HG02571 (cell line): ENCODE data around the gene AKT1.

Experiments
- ATAC-seq: cut with Tn5 transposase; IDR thresholded peaks from one replicate; pipeline ENCODE4 v1.9.1; 2021; ENCODE audit warnings: mild to moderate bottlenecking, moderate library complexity; ENCODE audit not compliant: unreplicated experiment

Gene AKT1

DNA sequence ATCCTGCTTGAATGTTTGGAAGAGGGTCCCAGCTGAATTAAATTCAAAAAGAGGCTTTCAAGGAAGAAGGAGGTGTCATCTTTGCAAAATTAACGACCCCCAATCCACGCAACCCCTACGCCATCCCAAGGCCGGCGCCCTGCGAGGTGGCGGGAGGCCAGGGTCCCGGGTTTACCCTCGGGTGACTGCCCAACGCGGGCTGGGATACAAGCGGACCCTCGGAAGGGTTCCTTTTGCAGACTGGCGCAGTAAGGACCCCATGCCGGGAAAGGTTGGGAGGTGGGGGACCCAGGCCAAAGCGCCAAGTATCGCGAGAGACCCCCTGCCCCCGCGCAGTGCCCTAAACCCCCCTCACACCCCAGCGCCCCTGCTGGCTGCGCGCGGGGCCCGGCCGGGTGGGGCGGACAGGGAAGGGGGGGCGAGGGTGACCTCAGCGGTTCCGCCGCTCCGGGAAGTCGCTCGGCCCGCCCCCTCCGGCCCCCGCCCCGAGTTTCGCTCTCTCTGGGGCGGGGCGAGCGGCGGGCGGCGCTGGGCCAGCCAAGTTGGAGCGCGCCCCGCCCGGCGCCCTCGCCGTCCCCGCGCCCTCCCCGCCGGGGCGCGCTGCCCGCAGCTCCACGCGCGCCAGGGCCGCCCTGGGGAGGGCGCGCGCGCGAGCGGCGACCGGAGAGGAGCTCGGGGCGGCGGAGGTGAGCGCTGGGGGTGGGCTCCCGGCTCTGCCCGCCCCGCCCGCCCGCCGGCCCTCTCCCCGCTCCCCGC is 4.6 kb upstream of the AKT1 start:
- peak; percentile 41 for ATAC-seq

DNA sequence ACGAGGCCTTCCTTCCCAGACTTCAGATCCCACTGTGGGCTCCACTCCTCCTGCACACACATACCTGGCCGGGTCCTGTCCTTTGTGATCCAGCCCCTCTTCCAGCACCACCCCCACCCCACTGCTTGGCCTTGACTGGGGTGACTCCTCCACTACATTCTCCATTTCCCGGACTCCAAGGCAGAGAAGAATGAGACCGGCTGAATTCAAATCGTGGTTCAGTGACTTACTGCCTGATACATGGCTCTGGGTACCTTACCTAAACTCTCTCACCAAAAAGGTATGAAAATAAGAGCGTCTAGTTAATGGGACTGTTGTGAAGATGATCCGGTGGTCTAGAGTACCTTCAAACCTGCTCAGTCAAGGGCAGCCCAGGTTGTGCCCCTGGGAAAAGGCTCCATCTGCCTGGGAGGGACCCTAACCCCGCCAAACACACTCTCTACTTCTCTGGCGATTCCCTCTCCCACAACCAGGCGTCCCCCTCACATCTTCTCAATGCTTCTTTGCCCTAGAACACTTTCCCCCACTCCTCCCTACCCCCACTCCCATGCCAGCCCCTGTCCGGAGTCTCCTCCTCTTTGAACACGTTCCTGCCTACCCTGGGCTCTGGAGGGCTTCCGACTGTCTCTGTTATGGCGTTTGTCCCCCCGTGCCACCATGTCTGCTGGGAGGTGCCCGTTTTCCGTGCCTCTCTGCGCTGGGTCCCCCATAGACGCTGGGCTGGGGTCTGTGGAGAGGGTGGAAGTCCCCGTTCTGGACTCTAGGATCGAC is 3.9 kb upstream of the AKT1 start:
- no peak for ATAC-seq

DNA sequence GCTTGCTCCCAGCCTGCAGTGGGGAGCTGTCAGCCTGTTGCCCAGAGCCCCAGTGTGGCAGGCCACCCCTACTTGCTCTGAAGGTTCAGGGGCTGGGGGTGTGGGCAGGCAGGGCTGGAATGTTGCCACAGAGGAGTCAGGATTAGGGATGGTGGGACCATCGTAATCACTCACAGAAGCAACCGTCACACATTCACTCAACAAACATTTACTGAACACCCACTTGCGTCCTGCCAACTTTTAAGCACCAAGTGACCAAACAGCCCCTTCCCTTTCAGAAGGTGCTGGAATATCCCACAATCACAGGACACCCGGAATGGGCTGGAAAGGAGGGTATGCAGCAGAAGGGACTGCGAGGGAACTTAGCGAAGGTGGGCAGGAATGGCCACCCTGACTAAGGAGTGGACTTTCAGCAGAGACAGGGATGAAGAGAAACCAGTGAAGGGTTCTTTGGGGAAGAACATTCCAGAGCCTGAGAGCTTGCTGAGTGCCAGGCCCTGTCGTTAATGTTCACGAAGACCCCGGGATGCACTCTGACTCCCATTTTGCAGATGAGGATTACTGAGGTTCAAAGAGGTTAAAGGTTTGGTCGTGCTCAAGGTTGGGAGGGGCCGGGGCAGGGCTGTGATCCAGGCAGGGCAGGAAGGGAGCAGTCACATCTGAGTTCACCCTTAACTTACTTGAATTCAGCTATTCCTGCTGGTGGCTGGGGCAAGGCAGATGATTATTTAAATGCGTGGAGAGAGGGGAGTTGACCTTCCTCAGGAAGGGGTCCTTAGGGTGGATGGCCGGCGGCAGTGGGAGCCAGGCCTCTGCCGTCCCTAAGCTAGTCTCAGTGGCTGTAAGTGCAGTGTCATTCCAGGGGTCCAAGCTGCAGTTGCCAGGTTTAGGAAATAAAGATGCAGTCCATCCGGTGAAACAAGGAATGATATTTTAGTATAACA is 3.0 kb upstream of the AKT1 start:
- no peak for ATAC-seq

DNA sequence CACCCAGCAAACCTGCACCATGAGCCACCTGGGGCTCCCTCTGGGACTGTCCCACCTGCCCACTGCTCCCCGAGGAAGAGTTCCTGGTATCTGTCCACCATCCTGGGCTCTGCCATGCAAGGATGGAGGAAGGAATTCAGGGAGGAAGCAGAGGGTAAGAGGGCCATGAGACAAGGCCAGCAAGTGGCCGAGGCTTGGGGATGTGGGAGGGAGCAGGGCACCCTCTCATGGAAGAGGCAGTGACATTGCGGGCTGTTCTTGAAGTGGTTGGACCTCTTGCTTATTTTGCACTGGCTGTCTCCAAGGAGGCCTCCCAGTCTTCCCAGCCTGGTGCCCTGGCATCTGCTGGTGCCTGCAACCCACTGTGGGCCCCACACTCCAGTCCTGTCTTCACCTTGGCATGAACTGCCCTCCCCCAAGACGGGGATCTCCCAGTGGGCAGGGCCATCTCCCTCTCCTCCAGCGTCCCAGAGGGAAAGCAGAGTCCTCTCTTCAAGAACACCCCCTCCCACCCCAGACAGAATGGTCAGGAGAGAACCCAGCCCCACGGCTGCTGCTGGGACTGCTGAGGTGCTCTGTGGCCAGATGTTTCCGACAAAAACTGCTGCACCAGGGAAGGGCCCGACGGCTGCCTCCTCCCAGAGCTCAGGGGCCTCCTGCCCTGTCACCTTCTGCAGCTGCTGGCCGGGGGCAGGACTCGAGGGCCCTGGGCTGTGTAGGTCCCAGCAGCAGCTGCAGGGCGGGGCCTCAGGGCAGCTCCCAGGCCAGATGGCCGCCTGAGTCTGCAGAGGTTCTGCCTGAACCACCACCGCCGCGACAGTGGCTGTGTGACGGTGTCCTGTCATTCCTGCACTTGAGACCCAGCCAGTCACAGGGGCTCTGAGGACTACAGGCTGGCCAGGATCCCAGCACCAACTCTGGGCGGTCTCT is 1.8 kb upstream of the AKT1 start:
- ATAC-seq, result no peak

DNA sequence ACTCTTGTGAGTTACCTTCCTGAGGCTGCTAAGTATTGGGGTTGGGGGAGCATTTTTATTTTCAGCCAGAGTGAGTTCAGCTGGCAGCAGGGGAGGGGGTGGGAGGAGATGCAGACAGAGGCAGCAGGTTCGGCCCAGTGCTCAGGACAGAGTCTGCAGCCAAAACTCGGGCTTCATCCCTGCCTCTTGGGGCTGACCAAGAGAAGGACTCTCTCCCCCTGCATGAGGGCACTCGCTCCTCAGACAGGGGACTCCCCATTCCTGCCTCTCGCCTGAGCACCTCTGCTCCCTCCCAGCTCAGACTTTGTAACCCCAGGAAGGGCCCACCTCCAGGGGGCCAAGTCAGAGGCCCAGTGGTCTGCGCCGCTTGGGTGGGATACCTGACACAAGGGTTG is 1.1 kb upstream of the AKT1 start:
- ATAC-seq, result no peak

DNA sequence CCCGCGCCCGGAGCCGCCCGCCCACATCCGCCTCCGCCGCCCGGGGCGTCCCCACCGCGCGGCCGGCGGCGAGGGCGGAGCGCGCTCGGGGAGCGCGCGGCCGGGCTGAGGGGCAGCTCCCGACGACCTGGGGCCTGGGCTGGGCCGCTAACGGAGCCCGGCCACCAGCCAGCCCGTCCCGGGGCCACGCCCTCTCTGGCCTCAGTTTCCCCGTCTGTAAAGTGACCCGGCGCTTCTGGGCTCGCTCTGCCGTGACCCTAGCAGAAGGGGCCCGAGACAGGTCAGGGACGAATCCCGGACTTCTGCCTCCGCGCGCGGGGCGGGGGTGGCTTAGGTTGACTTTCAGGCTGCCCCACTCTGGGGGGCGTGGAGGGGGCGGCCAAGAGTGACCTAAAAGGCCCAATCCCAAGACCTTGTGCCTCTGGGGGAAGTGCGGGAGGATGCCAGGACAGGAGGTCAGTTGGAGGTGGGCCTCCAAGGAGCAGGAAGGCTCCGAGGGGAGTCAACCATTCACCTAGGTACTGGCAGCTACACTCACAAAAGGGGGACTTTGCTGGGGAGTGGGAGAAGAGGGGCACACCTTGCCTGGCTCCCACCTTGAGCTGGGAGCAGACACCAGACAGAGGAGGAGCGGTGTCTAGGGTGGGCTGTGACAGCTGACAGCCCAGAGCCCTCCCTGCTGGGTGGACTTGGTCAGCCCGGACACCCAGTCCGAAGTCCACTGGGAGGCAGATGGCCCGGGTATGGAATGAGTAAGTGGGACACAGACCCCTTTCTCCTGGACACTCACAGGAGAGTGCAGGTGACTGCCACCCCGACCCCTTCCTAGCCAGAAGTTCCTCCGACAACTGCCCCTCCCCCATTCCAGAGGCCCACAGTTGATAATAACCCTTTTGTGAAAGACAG is 486 bp upstream of the AKT1 start:
- ATAC-seq, result no peak

DNA sequence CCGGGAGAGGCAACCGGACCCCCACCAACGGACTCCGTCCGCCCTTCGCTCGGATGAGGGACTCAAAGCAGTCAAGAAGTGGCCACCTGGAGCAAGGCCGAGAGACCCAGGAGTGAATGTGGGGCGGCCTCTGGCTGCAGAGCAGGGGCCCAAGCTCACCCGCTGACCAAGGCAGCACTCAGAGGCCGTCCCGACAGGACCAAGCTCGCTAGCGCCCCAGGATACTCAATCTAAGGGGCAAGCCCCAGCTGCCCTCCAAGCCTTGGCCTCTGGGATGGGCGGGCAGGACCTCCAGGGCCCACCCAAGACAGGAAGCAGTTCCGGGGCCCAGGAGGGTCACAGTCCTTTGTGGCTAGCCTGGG is 936 bp downstream of the AKT1 start:
- ATAC-seq, result no peak

DNA sequence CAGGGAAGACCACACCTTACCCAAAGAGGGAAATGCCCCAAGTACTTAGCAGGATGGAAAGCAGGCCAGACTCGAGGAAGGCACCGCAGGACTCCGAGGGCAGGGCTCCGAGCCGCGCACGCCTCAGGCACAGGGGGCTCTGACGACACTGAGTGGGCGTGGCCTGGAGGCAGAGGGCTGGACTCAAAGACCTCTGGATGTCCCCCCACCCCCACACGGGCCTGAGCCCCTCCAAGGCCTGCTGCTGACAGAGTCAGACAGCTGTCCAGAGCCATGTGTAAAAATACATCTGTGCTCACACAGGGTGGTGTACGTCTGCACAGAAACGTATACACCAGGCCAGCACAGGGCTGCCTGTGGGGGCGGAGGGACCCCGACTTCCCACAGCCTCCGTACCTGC is 1.4 kb downstream of the AKT1 start:
- no peak for ATAC-seq

DNA sequence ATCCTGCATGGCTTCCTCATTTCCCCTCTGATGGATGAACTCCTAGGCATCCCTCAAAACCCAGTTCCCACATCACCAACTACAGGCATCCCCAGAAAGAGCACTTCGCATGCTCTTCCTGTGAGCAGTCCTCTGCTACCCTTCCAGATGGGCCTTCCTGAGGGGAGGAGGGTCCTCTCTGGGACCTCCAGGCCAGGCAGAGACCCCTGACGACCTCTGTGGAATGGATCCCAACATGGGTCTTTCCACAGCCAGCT is 1.9 kb downstream of the AKT1 start:
- no peak for ATAC-seq

DNA sequence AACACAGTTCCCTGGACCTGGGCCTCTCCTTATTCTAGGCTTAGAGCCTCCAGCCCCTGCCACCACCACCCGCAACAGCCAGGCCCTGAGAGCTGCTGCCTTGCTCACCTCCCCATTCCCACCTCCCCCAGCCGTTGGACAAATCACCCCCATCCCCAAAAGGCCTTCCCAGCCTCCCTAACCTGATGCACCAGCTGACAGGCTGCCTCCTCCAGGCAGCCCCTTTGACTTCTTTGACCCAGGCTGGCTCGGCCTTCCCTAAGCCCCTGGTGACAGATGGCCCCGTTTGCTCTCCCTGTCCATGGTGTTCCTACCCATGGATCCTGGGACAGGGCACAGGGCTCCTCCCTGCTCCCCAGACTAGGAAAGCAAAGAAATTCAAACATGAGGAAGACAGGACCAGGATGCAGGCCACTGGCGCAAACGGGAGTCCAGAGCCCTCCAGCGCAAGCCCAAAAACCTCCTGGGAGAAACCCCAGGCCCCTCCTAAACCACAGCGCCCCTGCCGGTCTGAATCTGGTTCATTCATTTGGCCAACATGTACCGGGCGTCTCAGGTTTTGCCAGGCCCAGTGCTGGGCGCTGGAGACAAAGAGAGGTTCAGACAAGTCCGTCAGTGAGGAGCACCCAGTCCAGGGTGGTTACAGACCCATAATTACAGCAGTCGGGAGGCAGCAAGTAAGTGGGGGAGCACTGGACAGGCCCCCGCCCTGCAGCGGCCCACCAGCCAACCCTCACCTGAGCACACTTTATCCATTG is 2.4 kb downstream of the AKT1 start:
- no peak for ATAC-seq

DNA sequence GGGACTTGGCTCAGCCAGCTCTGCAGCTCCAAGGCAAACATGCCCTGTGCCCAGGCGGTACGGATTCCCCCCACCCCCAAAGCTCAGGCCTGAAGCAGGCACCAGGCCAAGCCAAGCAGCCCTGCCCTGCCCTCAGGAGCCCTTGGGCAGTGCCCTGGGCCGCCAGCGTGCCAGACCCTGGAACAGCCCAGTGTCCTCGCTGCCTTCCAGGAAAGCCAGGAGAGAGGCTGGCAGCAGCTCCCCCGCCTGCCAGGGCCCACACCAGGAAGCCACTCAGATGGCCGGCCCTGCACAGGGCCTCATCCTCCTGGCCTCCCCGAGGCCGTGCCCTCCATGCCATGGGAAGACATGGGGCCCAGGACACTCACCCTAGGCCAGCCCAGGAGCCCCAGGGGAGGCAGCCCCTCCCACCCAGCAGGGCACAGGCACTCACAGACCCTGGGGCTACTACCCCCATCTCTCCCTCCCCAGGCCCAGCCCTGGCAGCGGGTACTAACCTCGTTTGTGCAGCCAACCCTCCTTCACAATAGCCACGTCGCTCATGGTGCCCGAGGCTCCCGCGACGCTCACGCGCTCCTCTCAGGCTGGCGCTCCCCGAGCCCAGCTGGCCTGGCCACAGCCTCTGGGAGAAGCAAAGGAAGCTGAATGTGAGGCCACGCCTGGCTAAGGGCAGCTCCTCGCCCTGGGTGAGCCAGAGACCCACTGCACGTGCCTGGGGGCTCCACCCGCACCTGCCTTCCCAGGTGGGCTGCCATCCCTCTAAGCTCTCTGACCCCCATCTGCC is 3.3 kb downstream of the AKT1 start:
- ATAC-seq, result no peak

DNA sequence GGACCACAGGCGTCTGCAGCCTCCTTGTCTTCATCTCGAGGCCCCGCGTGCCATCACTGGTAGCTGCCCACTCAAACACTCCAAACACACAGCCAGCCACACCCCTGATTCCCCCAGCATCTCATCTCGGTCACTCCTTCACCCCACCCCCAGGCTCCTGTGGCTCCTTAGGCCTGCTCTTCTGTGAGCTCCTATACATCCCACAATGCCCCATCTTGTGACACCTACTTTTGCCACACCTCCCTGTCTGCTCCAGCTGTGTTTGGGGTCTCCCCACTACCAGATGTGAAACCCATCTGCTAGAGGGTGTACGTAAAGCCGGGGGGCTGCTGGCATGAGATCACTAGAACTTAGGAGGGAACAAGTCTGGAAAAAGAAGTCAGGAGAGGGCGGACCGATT is 4.1 kb downstream of the AKT1 start:
- no peak for ATAC-seq

DNA sequence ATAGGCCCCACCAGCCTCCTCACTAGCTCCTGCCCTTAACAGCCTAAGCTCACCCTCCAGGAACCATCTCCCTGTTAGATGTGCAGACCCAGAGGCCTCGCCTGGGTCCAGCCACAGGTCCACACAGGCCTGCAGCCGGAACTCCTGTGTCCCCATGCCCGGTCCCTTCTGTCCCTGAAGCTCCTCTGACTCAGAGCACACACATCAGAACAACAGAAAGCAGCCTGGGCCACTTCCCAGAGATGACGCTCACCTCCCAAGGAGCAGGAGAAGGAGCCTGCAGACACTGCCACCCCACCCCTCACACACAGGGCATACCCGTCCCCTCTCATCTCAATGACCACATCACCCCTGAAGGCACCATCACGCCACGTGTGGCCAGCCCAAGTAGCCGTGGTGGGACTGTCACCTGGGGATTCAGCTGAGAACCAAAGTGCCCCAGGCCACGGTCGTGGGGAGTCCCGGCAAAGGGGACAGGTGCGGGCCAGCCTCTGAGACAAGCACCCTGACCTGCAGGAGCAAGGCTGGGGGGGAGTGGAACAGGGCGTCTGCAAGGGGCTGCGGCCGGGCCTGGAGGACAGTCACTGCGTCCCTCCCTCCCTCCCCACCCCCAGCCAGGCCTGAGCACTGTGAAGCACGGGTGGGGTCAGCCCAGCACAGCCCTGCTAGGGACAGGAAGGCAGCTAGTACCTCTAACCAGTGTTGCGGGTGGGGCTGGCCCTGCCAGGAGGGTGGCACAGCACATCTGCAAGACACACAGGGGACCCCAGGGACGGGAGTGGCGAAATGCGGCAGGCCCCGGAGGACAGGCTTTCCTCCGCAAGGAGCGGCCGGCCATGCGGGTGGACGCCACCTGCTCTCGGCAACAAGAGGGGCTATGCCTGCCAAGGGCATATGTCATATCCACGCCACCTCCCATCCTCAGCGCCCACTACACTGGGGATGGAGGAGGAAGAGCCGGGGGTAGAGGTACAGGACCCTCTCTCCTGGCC is 5.5 kb downstream of the AKT1 start:
- ATAC-seq, result no peak

DNA sequence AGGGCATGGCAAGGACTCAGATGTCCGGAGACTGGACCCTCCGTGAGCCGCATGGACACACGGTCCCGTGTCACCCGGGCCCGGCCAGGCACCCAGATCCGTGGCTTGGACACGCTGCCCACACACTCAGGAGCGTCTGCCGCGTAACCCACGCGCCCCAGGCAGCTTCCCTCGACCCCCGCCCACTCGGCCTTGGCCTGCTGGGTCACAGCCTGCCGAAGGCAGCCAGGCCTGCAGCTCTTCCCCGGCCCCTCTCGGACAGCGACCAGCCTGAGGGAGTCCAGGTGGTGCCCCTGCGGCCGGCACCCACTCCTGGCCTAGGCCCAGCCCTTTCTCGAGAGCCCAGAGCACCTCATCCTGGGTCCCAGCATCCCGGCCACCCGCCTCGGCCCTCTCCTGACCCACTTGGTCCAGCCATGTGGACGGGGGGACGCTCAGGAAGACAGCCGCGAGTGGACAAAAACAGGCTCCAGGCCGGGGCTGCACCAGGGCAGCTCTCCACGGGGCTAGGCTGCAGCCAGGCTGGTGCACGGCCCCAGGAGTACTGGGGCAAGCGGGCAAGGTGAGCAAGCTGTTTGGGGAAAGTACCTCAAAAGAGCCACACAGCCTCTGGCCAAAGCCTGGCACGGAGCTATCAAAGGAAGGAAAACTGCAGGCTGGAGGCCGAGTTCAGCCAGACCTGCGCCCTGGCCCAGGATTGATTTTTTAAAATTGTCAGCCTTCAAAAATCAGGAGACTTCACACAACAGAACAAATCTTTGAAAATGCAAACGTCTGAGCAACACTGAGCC is 6.5 kb downstream of the AKT1 start:
- ATAC-seq, result no peak

DNA sequence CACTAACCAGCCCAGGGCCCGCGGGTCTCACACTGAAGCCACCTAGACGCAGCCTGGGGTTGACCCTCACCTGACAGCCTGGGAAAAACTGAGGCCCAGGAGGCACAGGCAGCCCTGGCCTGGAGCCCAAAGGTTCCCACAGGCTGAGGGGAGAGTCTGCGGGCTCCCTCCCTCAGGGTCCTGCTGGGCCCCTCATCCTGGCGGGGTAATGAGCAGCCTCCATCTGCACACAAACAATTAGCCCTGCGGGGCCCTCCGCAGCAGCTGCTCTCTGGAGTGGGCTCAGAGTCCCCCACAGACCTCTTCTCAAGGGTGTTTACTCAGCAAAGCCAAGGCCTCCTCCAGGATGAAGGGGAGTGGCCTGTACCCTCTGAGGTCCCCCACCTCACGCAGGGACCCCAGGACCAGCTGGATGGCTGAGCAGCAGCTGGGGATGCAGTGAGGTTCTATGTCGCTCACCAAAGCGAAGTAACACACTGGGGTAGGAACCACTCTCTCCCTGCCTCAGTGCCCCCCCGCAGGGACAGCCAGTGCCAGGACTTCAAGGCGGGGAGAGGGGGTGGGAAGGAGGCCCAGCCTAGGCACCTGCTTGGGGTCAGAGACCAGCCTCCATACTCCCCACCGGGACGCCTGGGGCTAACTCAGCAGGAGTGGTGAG is 7.3 kb downstream of the AKT1 start:
- no peak for ATAC-seq

DNA sequence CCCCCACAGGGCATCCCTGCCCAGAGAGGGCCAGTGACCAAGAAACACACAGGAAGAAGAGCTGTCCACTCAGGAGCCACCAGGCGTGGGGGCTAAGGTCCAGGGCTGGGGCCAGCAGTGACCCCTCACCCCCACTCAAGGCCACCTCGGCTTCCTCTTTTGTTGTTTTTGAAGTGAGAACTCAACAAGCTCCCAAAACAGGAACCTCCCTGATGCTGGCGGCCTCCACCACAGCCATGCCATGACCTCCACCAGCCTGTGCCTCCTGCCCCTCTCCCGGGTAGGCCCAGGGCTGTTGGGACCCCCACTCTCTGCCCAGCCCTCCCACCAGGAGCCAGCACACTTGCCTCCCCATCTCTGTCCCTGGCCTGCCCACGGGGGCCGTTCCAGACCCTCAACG is 7.8 kb downstream of the AKT1 start:
- no peak for ATAC-seq
